WTC11 (cell line): ENCODE data around the gene TMEM98.

Experiments used
- CTCF ChIP-seq: fragments of 200-600 bp; IDR thresholded peaks from 2 replicates; pipeline ENCODE4 v1.8.0; 2022; ENCODE audit warnings: antibody characterized with exemption
- JUN ChIP-seq: sonication (generic); formaldehyde crosslinking; IDR thresholded peaks from 2 replicates; pipeline ENCODE4 v1.8.0; 2023; ENCODE audit warnings: mild to moderate bottlenecking, missing genetic modification reagents
- KAT7 ChIP-seq: sonication (generic); formaldehyde crosslinking; IDR thresholded peaks from 2 replicates; pipeline ENCODE4 v1.8.1; 2023; ENCODE audit warnings: missing genetic modification reagents, mild to moderate bottlenecking, borderline replicate concordance
- TCF7 ChIP-seq: sonication (generic); formaldehyde crosslinking; IDR thresholded peaks from 2 replicates; pipeline ENCODE4 v1.8.0; 2022; ENCODE audit warnings: mild to moderate bottlenecking, low read depth, missing genetic modification reagents, moderate library complexity
- ZNF416 ChIP-seq: fragments of 250-450 bp; sonication (Bioruptor Pico); IDR thresholded peaks from 2 replicates; pipeline ENCODE4 v1.9.0; 2021; ENCODE audit warnings: mild to moderate bottlenecking, inconsistent platforms

- TF ChIP-seq ZNF416 (CRISPR knock-in tag) (no peak), KAT7 (CRISPR knock-in tag) (no peak), TCF7 (CRISPR knock-in tag) (no peak), JUN (CRISPR knock-in tag) (no peak), CTCF (no peak)
Measured at GRCh38 chr17:32944248-32945020, 16.5 kb downstream of the TMEM98 start.
